HG02885 (cell line): Measurements from ENCODE around the gene SH3D21.

Experiments
- ATAC-seq: cut with Tn5 transposase; IDR thresholded peaks from one replicate; pipeline ENCODE4 v1.9.1; 2021; ENCODE audit warnings: mild to moderate bottlenecking; ENCODE audit not compliant: unreplicated experiment, poor library complexity

Gene SH3D21

DNA sequence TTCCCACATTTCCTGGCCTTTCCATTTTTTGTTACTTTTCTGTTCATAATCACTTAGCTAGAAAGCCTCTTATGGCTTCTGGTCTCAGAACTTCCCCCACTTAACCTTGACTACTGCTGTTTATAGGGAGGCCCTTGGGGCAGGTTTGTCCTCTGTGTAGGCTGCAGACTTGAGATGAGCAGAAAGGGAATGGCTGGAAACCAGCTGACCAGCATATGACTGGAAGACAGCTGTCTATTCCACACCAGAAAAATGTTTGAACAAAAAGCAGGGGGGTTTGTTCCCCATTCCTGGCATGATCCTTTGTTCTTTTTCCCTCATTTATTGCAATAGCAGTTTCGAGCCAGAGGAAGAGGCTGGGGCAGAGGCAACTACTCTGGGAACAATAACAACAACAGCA lies 4.9 kb upstream of the SH3D21 start:
- no peak for ATAC-seq

DNA sequence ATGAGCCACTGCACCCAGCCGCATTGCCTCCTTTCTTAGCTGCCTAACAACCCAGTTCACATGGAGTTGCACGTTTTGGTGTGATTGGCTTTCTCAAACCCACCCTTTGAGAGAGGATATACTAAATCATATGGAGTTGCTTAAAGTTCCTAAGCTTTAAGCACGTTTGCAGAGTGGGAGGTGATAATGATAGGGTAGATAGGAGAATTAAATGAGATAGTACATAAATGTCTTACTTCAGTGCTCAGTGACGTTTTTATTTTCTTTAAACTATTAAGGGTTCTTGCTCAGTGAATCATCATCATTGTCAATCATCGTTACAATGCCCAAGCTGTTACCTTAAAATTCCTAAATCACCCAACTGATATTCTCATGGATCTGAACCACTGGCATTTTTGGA lies 2.9 kb upstream of the SH3D21 start:
- no peak for ATAC-seq

DNA sequence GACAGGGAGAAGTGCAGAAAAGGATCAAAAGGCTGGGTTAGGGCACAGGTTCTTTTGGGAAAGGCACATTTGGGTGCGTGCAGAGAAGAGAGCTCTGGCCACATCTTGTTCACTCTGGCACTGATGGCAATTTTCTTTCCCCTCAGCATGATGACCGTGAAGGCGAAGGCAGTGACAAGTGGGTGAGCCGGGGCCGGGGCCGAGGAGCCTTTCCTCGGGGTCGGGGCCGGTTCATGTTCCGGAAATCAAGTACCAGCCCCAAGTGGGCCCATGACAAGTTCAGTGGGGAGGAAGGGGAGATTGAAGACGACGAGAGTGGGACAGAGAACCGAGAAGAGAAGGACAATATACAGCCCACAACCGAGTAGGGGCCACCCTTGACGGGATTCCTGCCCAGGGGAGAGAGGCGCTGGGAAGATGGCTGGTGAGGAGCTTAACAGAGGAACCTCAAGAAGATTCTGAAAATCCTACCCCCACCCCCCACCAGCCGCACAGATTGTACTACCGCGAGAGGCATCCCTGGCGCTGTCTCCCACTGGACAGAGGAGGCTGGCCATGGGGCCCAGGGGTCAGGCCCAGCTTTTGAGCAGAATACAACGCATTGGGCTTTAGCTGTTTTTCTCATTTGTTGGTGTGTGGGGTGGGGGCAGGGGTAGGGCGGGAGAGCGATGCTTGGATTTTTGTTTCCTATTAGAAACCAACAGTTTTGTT lies 2.4 kb upstream of the SH3D21 start:
- ATAC-seq: no peak

- no peak for ATAC-seq
Measured at GRCh38 chr1:36304521-36304920, 1.6 kb upstream of the SH3D21 start.

GRCh38 chr1:36304970-36305914 lies 926 bp upstream of the SH3D21 start:
- ATAC-seq: no peak

DNA sequence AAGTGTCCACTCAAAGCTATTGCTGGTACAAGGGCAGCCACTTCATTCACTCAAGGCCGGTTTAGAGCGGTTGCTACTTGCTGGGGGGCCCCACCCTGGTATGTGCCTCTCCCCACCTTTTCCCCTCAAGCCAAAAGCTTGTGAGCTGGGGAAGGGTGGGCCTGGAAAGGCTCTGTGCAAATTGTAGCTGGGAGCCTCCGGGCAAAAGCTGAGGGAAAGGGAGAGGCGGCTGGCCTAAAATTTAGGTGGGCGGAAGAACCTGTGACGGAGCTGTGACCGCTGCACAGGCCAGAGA lies 306 bp upstream of the SH3D21 start:
- ATAC-seq: no peak

DNA sequence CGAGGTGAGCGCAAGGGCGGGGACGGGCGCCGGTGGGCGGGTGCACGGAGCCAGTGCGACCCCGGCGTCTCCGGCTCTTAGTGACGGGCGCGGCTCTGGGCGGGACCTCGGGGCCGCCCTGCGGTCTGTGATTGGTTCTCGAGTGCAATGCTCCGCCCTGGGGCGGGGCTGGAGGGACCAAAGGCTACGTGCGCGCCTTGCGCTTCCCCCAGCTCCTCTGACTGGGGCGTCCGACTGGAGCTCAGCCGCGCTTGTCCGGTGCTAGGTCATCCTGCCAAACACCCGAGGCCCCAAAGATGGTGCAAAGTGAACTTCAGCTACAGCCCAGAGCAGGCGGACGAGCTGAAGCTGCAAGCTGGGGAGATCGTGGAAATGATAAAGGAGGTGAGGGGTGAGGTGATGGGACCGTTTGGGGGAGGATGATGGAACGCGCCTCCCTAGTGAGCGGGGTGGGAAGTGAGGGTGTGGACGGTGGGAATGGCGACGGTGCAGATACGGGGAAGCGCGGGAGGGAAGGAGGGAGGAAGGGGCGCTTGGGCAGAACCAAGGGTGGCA lies 811 bp downstream of the SH3D21 start:
- ATAC-seq: peak; percentile 96

DNA sequence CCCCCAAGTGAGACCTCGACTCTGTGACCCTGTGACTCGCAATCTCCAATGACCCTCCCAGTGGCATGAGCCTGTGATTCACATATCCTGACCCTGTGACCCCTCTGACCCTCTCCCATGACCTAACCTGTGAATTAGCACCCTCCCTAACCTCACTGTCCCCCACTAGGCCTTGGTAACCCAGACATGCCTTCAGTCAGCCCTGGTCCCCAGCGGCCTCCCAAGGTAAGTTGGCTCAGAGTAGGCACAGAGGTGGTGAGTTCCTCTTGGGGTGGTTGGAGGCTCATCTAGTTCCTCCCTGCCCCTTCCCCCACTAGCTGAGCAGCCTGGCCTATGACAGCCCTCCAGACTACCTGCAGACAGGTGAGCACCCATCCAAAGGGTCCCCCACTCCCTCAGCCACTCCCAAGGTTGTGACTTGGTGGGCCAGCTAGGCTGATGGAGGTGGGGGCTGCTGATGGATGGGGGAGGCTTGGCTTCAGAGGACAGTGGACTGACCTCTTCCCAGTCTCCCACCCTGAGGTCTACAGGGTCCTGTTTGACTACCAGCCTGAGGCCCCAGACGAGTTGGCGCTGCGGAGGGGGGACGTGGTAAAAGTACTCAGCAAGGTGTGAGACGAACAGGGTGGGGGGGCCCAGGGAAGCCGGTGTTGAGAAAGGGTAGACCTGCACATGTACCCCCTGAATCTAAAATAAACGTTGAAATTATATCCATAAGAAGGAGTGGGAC lies 1.6 kb downstream of the SH3D21 start:
- no peak for ATAC-seq

DNA sequence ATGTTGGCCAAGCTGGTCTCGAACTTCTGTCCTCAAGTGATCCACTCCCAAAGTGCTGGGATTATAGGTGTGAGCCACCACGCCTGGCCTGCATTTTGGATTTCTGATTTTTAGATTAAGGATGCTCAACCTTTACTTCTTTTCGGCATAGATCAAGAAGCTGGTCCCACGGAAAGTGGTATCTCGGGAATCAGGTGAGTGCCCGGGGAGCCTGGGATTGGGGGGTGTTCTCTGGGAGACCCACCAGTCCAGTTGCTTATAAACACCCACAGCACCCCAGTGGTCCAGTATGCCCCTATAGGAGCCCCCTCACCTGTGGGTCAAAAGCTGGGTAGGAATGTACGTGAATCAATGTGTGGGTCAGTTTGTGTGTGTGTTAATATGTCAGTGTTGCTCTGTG lies 3.2 kb downstream of the SH3D21 start:
- ATAC-seq: no peak

GRCh38 chr1:36320291-36320761 lies 14.2 kb downstream of the SH3D21 start:
- ATAC-seq: no peak

GRCh38 chr1:36320767-36321118 lies 14.6 kb downstream of the SH3D21 start:
- ATAC-seq: no peak

GRCh38 chr1:36321119-36321951 lies 15.2 kb downstream of the SH3D21 start:
- no peak for ATAC-seq

DNA sequence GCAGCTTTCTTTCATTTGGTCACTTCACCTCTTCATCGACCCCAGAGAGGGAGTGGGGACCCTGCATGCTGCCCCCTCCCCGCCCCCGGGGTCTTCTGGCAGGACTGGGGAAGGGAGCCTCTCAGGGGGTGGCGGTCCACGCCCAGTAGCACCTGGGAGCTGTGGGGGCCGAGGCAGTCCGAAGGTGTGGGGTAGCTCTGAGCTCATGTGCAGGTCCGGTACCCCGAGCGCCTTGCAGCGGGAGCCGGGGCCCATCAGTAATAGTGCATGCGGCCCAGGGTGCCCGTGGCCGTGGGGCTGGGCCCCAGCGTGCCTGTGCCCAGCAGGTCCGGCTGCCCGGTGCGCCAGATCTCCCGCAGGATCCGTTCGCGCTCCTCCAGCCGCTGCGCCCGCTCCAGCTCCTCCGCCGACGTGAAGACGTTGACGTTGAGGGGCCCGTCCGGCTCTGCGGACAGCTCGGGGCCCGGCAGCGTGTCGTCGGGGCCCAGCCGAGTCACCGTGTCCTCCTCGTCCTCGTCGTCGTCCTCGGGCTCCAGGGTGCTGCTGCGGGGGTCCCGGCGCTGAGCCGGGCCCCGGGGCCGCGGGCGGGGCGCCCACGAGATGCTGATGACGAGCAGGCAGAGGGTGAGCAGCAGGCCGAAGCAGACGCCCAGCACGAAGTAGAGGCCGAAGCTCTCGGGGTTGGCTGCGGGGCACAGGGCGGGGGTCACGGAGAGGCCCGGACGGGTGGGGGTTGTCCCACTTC lies 16.0 kb downstream of the SH3D21 start:
- no peak for ATAC-seq

DNA sequence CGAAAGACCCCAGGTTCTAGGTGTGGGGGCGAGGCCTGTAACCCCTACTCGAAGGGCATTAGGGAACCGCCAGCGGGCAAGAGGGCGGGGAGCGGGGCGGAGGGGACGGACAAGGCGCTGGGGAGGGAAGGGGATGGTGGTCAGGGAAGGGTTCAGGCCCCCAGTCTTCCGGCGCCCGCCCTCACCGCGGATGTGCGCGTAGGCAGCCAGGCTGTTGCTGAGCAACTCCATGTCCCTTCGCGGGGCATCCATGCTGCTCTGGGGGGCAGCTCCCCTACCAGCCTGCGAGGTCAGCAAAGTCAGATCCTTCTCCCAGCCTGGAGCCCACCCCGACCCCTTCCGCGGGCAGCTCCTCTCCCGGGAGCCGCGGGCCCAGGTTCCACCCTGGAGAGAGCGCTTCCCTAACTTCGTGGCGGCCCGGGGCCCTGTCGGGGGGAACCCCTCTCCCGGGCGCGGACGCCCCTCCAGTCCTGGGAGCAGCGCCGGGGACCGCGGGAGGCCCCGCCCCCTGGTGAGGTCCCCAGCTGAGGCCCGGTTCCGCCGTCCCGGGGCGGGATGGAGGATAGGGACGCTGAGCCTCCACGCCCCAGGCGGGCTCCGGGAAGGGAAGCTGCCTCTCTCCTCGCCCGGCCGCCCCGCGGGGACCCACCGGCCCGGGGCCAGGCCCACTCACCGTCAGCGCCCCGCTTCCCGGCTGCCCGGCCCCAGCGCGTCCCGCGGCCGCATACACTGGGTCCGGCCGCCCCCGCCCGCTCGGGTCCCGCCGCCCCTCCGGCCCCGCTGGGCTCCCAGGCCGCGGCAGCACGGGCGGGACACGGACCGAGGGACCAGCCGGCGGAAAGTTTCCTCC lies 16.8 kb downstream of the SH3D21 start:
- ATAC-seq: peak; percentile 27

DNA sequence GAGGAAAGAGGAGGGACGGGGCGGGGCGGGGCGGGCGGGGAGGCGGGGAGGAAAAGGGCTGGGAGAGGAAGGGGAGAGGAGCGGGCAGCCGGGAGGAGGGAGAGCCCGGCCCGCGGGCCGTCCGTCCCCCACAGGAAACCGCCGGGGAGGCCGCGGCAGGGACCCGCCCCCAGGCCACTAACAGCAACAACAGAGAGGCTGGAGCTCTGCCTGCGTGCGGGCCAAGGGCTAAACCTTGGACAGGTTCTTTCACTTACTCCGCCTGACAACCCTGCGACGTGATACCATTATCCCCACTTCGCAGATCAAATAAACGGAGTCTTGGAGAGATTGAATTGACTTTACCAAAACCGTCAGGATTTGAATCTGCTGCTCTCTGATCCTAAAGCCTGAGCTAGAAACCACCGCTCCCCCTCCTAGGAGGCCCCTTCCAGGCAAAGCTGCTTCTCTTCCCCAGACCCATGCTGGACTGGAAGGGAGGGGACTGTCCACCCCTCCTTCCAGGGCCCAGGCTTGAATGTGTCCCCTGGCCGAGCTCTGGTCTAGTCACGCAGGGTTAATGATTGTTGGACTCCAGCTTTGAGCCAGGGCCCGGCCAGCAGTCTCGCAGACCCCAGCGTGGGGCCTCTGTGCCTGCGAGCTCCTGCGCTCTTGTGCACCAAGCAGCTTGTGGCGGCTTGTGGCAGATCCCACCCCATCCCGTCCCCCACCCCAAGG lies 17.6 kb downstream of the SH3D21 start, which contains the start of gene EVA1B:
EVA1B (minus strand) TSS at position 10 of the 717 bp plus-strand sequence. CDS start 608 bp downstream, outside the sequence.
- ATAC-seq: peak; percentile 39

DNA sequence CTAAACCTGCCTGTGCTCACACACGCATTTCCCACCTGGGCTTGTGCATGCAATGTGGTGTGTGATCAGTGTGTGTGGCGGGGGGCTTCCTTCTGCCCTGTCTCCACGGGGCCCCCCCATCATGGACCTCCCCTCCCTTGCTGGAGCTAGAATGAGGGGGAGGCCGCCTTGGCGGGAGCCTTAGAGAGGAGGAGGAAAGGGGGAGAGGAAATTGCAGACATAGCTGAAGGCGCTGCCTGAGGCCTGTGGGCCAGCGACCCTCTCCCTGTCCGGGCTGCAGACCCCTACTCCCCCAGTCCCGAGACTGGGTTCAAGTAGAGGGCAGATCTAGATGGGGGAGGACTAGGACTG lies 18.2 kb downstream of the SH3D21 start:
- no peak for ATAC-seq

- no peak for ATAC-seq
Measured at GRCh38 chr1:36326499-36326898, 20.3 kb downstream of the SH3D21 start.
